H1 (cell line): ENCODE results near the gene PCNX1.

Source experiments
- CTCF ChIP-seq, 3 experiments: IDR thresholded peaks; 1 replicate in 2 of 3; 2 replicates in 1 of 3; pipeline versions ENCODE4 v1.5.1 to v1.6.1; 2011; ENCODE audit warnings: low read length in 3 of 3, mild to moderate bottlenecking in 3 of 3, inconsistent platforms in 2 of 3, low read depth in 1 of 3, moderate library complexity in 1 of 3; ENCODE audit not compliant: insufficient read depth in 1 of 3; ENCODE audit errors: control extremely low read depth in 1 of 3
- EP300 ChIP-seq, 2 experiments: IDR thresholded peaks; 1 replicate in 1 of 2; 2 replicates in 1 of 2; pipeline ENCODE4 v1.6.1; 2011 to 2012; ENCODE audit warnings: low read depth in 2 of 2, low read length in 2 of 2, mild to moderate bottlenecking in 2 of 2, borderline replicate concordance in 1 of 2, inconsistent platforms in 1 of 2, moderate library complexity in 1 of 2
- EZH2 ChIP-seq: fragments of 200-600 bp; sonication (generic); IDR thresholded peaks from 2 replicates; pipeline ENCODE4 v1.7.1; 2012; ENCODE audit warnings: low read depth, mild to moderate bottlenecking, moderate library complexity, low read length, inconsistent platforms; ENCODE audit not compliant: severe bottlenecking
- FOSL1 ChIP-seq: IDR thresholded peaks from 2 replicates; pipeline ENCODE4 v1.6.1; 2011; ENCODE audit warnings: mild to moderate bottlenecking, low read depth, low read length, moderate library complexity; ENCODE audit not compliant: insufficient read depth
- KDM1A ChIP-seq: fragments of 200-600, 300-600 bp; sonication (generic); IDR thresholded peaks from 2 replicates; pipeline ENCODE4 v1.7.1; 2016; ENCODE audit warnings: mild to moderate bottlenecking, low read length, borderline replicate concordance
- MAFK ChIP-seq: IDR thresholded peaks from 2 replicates; pipeline ENCODE4 v1.6.1; 2012; ENCODE audit warnings: low read depth, mild to moderate bottlenecking, improper control_type of control experiment, low read length
- NRF1 ChIP-seq: IDR thresholded peaks from 2 replicates; pipeline ENCODE4 v1.6.1; 2011; ENCODE audit warnings: mild to moderate bottlenecking, low read depth, low read length, improper control_type of control experiment
- POLR2A ChIP-seq, 2 experiments: IDR thresholded peaks; 1 replicate in 1 of 2; 2 replicates in 1 of 2; pipeline ENCODE4 v1.6.1; 2011; ENCODE audit warnings: low read depth in 2 of 2, low read length in 2 of 2, mild to moderate bottlenecking in 2 of 2; ENCODE audit errors: control extremely low read depth in 1 of 2
- POLR2AphosphoS5 ChIP-seq: IDR thresholded peaks from 2 replicates; pipeline ENCODE4 v1.6.1; 2011; ENCODE audit warnings: low read depth, low read length
- RAD21 ChIP-seq, 2 experiments: IDR thresholded peaks in 1 of 2; conservative IDR thresholded peaks in 1 of 2; 2 replicates each; pipeline ENCODE4 v1.6.1; 2011; ENCODE audit warnings: low read depth in 2 of 2, low read length in 2 of 2, improper control_type of control experiment in 1 of 2, inconsistent platforms in 1 of 2, mild to moderate bottlenecking in 1 of 2, moderate library complexity in 1 of 2
- RNF2 ChIP-seq: fragments of 200-900, 300-1000 bp; sonication (generic); IDR thresholded peaks from 2 replicates; pipeline ENCODE4 v1.7.1; 2016; ENCODE audit warnings: borderline replicate concordance, low read depth, mild to moderate bottlenecking, antibody characterized with exemption, low read length; ENCODE audit not compliant: poor library complexity, severe bottlenecking; ENCODE audit errors: missing control alignments
- SRF ChIP-seq: IDR thresholded peaks from 2 replicates; pipeline ENCODE4 v1.6.1; 2011; ENCODE audit warnings: mild to moderate bottlenecking, low read depth, low read length, moderate library complexity
- USF2 ChIP-seq: IDR thresholded peaks from 2 replicates; pipeline ENCODE4 v1.6.1; 2011; ENCODE audit warnings: low read length, improper control_type of control experiment

GRCh38 chr14:70993931-70994330 is 86.7 kb downstream of the PCNX1 start:
- no peak for TF ChIP-seq KDM1A
- TF ChIP-seq CTCF (IDR thresholded peaks at IDR 0.05; ENCODE audit: control extremely low read depth in 1 of 3, insufficient read depth in 1 of 3, low read depth in 1 of 3, low read length in 3 of 3), result no peak
- no peak for TF ChIP-seq POLR2A (IDR thresholded peaks at IDR 0.05; ENCODE audit: control extremely low read depth in 1 of 2, low read depth in 2 of 2, low read length in 2 of 2)
- no peak for TF ChIP-seq RAD21 (IDR thresholded peaks at IDR 0.05 in 1 of 2, conservative IDR thresholded peaks at IDR 0.05 in 1 of 2; ENCODE audit: low read depth in 2 of 2, low read length in 2 of 2)
- no peak for TF ChIP-seq NRF1
- no peak for TF ChIP-seq RNF2
- TF ChIP-seq FOSL1, result no peak
- TF ChIP-seq POLR2AphosphoS5, result no peak
- TF ChIP-seq EP300 (IDR thresholded peaks at IDR 0.05; ENCODE audit: borderline replicate concordance in 1 of 2, low read depth in 2 of 2, low read length in 2 of 2), result no peak
- no peak for TF ChIP-seq USF2
- no peak for TF ChIP-seq SRF
- TF ChIP-seq MAFK, result no peak
- TF ChIP-seq EZH2, result no peak
